Nephron progenitor cell (in vitro differentiated cells): ENCODE measurements around the gene TMEM235.

ENCODE experiments used
- DNase-seq: peaks from one replicate; pipeline ENCODE4 v3.0.0; 2021
- H3K27ac Mint-ChIP-seq: 2 replicates; pipeline ENCODE4 v1.8.0; 2021; ENCODE audit warnings: mild to moderate bottlenecking, moderate library complexity, mixed read lengths
- H3K27me3 Mint-ChIP-seq: 2 replicates; pipeline ENCODE4 v1.8.0; 2021; ENCODE audit warnings: mild to moderate bottlenecking, low read depth, mixed read lengths; ENCODE audit not compliant: poor library complexity
- H3K36me3 Mint-ChIP-seq: 2 replicates; pipeline ENCODE4 v1.8.0; 2021; ENCODE audit warnings: low read depth, mixed read lengths
- H3K4me1 Mint-ChIP-seq: 2 replicates; pipeline ENCODE4 v1.8.0; 2021; ENCODE audit warnings: mixed read lengths
- H3K4me3 Mint-ChIP-seq: 2 replicates; pipeline ENCODE4 v1.8.0; 2021; ENCODE audit warnings: mild to moderate bottlenecking, moderate library complexity, mixed read lengths
- H3K9me3 Mint-ChIP-seq: 2 replicates; pipeline ENCODE4 v1.8.0; 2021; ENCODE audit warnings: mild to moderate bottlenecking, moderate library complexity, mixed read lengths
- CTCF ChIP-seq: fragments of 200-600 bp; sonication (generic); IDR thresholded peaks from 2 replicates; pipeline ENCODE4 v1.5.0; 2021; ENCODE audit warnings: antibody characterized with exemption

Gene TMEM235

GRCh38 chr17:78223765-78224164, 7.7 kb upstream of the TMEM235 start:
- peak overlapping the region; percentile 86 for H3K27ac Mint-ChIP-seq
- H3K36me3 Mint-ChIP-seq = peaks cover 38% of the 10 kb centered on the region
- no peaks in the 10 kb centered on the region for H3K9me3 Mint-ChIP-seq
- DNase-seq = no peak
- TF ChIP-seq CTCF = no peak
- peaks cover 28% of the 10 kb centered on the region for H3K4me1 Mint-ChIP-seq
- peaks cover 13% of the 10 kb centered on the region for H3K27me3 Mint-ChIP-seq
- no peak overlapping the region for H3K4me3 Mint-ChIP-seq

- peaks cover 20% of the 10 kb centered on the region for H3K27me3 Mint-ChIP-seq
- H3K9me3 Mint-ChIP-seq = no peaks in the 10 kb centered on the region
- peaks cover 31% of the 10 kb centered on the region for H3K36me3 Mint-ChIP-seq
- H3K4me1 Mint-ChIP-seq = peaks cover 21% of the 10 kb centered on the region
- DNase-seq = no peak
- peak overlapping the region; percentile 91 for H3K27ac Mint-ChIP-seq
- no peak for TF ChIP-seq CTCF
- no peak overlapping the region for H3K4me3 Mint-ChIP-seq
Measured at GRCh38 chr17:78224231-78225087, 7.0 kb upstream of the TMEM235 start.

GRCh38 chr17:78225088-78225865, 6.2 kb upstream of the TMEM235 start:
- peak overlapping the region; percentile 91 for H3K27ac Mint-ChIP-seq
- TF ChIP-seq CTCF = no peak
- no peak overlapping the region for H3K4me3 Mint-ChIP-seq
- peaks cover 24% of the 10 kb centered on the region for H3K36me3 Mint-ChIP-seq
- DNase-seq = no peak
- peaks cover 28% of the 10 kb centered on the region for H3K27me3 Mint-ChIP-seq
- no peaks in the 10 kb centered on the region for H3K9me3 Mint-ChIP-seq
- peaks cover 14% of the 10 kb centered on the region for H3K4me1 Mint-ChIP-seq

- Mint-ChIP-seq H3K4me1 (peaks cover 14% of the 10 kb centered on the region), H3K9me3 (no peaks in the 10 kb centered on the region), H3K27ac (peak overlapping the region; percentile 73), H3K36me3 (peaks cover 19% of the 10 kb centered on the region), H3K27me3 (peaks cover 38% of the 10 kb centered on the region), H3K4me3 (no peak overlapping the region)
- DNase-seq = no peak
- no peak for TF ChIP-seq CTCF
Measured at GRCh38 chr17:78226055-78226758, 5.2 kb upstream of the TMEM235 start.

- H3K27me3 Mint-ChIP-seq = peaks cover 45% of the 10 kb centered on the region
- no peak overlapping the region for H3K4me3 Mint-ChIP-seq
- H3K4me1 Mint-ChIP-seq = peaks cover 14% of the 10 kb centered on the region
- no peak for DNase-seq
- TF ChIP-seq CTCF = no peak
- no peaks in the 10 kb centered on the region for H3K9me3 Mint-ChIP-seq
- peaks cover 19% of the 10 kb centered on the region for H3K36me3 Mint-ChIP-seq
- H3K27ac Mint-ChIP-seq = no peak overlapping the region
Measured at GRCh38 chr17:78226759-78227454, 4.5 kb upstream of the TMEM235 start.
